T47D (cell line): ENCODE results near the gene ELF1.
"Not testable (repeated sequence)": the region's sequence is repeated elsewhere in the genome, so short reads cannot be mapped to it uniquely, and the experiment has no call there.

Experiments used
- DNase-seq, 2 experiments: peaks; one replicate each; pipeline versions ENCODE4 v3.0.0 to v3.0.0-alpha.2; 2011 to 2012; ENCODE audit warnings: low read depth in 1 of 2, low spot score in 1 of 2
- JUND ChIP-seq: IDR thresholded peaks from 2 replicates; pipeline ENCODE4 v1.6.1; 2012; ENCODE audit warnings: low read depth
- in situ Hi-C: cut with HindIII; loops from 2 replicates; pipeline ENCODE4 v1.10.0; 2016; ENCODE audit warnings: low sequenced_read_pairs, low pct_unique_long_range_greater_than_20kb

The ELF1 gene

DNA sequence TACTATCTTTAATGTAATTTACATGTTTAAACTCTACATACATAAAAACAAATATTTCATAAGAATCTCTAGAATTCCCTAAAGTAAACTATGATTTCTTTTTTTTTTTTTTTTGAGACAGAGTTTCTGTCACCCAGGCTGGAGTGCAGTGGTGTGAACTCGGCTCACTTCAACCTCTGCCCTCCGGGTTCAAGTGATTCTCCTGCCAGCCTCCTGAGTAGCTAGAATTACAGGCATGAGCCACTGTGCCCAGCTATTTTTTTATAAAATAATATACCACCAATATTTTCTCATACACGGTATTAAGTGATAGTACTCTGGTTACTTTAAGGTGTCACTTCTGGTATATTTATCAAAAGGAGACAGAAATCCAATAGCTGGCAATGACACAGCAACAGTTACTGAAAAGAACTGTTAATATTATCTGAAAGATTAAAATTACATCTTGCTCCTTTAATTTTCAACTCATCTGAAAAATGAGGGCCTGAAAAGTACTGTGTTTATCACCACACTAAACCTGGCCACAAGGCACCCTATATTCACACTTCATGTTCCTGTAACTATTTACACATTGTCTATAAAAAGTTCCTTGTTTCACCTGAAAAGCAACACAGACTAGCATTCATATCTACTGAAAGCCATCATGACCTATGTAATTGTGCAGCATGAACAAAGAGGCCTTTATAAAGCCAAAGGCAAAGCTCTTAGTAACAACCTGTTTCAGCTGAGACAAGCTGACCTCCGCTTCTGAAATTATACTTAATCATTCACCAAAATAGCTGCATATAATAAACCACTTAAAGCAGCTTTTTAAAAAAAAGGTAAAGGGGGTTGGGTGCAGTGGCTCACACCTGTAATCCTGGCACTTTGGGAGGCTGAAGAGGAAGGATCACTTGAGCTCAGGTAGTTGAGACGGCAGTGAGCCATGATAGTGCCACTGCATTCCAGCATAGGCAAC, 123.6 kb downstream of the ELF1 start:
- no peak for TF ChIP-seq JUND
- peak in 1 of 2 experiments; percentile 81 for DNase-seq
- in situ Hi-C loops = no loop called here

- in situ Hi-C loops, DNase-seq: not testable (repeated sequence)
Observed at GRCh38 chr13:40893573-40893972, 125.5 kb downstream of the ELF1 start.

DNA sequence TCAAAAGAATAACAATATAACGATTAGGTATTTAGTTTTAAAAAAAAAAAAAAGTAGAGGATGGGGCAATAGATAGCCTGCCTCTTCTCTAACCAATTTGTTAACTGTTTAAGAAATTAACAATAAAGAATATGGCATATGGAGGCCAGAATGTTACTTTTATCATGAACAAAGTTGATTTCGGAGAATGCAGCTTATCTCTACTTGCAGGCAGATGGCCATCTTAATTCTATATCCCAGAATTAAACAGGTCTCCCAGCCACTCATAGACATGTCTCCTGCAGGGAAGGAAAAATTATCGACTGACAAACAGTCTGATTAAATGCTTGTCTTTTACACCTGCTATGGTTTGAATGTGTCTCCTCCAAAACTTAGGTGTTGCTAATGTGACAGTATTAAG, 133.1 kb downstream of the ELF1 start:
- in situ Hi-C loops = no loop called here
- DNase-seq = no peak
- TF ChIP-seq JUND = no peak

- DNase-seq, in situ Hi-C loops: not testable (repeated sequence)
Observed at GRCh38 chr13:40884175-40884574, 134.9 kb downstream of the ELF1 start.
